ENCODE results near the gene KRTAP10-3. TPM values are rescaled to one million over a fixed set of nuclear protein-coding genes. Genes with fewer than 3 reads are reported as not detected.

Gene KRTAP10-3
- total RNA-seq, 2 experiments from 2014 or later: not detected

DNA sequence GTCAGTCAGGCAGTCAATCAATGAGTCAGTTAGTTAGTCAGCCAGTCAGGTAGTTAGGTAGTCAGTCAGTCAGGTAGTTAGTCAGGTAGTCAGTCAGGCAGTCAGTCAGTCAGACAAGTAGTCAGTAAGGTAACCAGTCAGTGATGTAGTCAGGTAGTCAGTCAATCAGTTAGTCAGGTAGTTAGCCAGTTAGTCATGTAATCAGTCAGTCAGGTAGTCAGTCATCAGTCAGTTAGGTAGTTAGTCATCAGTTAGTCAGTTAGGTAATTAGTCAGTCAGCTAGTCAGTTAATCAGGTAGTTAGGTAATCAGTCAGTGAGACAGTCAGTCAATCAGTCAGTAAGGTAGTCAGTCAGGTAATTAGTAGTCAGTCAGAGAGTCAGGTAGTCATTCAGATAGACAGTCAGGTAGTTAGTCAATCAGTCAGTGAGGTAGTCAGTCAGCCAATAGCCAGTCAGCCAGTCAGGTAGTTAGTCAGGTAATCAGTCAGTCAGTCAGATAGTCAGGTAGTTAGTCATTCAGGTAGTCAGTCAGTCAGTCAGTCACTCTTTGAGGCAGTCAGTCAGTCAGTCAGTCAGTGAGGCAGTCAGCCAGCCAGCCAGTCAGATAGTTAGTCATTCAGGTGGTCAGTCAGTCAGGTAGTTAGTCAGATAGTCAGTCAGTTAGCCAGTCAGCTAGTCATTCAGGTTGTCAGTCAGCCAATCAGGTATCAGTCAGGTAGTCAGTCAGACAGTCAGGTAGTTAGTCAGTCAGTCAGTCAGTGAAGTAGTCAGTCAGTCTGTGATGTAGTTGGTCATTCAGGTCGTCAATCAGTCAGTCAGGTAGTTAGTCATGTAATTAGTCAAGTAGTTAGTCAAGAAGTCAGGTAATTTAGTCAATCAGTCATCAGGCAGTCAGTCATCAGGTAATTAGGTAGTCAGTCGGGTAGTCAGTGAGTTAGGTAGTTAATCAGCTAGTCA, 33.9 kb downstream of the KRTAP10-3 start:
- no peaks in the 10 kb centered on the region for H3K4me1 Mint-ChIP-seq

DNA sequence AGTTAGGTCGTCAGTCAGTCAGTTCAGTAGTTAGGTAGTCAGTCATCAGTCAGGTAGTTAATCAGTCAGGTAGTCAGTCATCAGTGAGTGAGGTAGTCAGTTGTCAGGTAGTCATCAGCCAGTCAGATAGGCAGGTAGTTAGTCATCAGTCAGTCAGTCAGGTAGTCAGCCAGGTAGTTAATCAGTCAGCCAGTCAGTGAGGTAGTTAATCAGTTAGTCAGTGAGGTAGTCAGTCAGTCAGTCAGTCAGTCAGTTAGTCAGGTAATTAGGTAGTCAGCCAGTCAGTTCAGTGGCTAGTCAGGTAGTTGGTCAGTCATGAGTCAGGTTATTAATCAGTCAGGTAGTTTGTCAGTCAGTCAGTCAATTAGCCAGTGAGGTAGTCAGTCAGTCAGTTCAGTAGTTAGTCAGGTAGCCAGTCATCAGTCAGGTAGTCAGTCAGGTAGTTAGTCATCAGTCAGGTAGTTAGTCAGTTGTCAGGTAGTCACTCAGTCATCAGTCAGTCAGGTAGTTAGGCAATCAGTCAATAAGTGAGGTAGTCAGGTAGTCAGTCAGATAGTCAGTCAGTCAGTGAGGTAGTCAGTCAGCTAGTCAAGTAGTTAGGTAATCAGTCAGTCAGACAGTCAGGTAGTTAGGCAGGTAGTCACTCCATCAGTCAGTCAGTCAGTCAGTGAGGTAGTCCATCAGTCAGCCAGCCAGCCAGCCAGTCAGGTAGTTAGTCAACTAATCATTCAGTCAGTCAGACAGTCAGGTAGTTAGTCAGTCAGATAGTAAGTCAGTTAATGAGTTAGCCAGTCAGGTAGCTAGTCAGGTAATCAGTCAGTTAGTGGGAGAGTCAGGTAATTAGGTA, 34.8 kb downstream of the KRTAP10-3 start:
- Mint-ChIP-seq H3K27ac (no peak overlapping the region), H3K4me1 (no peaks in the 10 kb centered on the region)
- no peak for DNase-seq

More for the DNA sequence above, 33.9 kb downstream of the KRTAP10-3 start:
- H3K9me3 Mint-ChIP-seq: no peaks in the 10 kb centered on the region
- H3K4me3 Mint-ChIP-seq: no peak overlapping the region
- no peak for DNase-seq
- no peak overlapping the region for H3K27ac Mint-ChIP-seq
- no peaks in the 10 kb centered on the region for H3K36me3 Mint-ChIP-seq
- no peaks in the 10 kb centered on the region for H3K27me3 Mint-ChIP-seq

DNA sequence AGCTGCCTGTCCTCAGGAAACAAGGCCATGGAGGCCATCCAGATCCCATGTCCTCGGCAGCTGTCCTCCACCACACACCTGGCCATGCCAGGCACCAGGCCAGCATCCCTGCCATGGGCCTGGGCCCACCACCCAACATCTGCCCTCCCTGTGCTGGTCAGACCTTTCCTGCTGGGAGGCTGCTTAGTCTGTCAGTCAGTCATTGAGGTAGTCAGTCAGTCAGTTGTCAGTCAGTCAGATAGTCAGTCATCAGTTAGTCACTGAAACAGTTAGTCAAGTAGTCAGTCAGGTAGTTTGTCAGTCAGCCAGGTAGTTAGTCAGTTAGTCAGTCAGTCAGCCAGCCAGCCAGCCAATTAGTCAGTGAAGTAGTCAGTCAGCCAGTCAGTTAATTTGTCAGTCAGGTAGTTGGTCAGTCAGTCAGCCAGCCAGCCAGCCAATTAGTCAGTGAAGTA, 35.8 kb downstream of the KRTAP10-3 start:
- H3K36me3 Mint-ChIP-seq: no peaks in the 10 kb centered on the region
- H3K27ac Mint-ChIP-seq: no peak overlapping the region
- no peaks in the 10 kb centered on the region for H3K27me3 Mint-ChIP-seq
- H3K4me1 Mint-ChIP-seq: no peaks in the 10 kb centered on the region
- DNase-seq: no peak
- no peak overlapping the region for H3K4me3 Mint-ChIP-seq
- no peaks in the 10 kb centered on the region for H3K9me3 Mint-ChIP-seq

More for the DNA sequence above, 34.8 kb downstream of the KRTAP10-3 start:
- no peak overlapping the region for H3K4me3 Mint-ChIP-seq
- H3K9me3 Mint-ChIP-seq: no peaks in the 10 kb centered on the region
- H3K27me3 Mint-ChIP-seq: no peaks in the 10 kb centered on the region
- H3K36me3 Mint-ChIP-seq: no peaks in the 10 kb centered on the region

DNA sequence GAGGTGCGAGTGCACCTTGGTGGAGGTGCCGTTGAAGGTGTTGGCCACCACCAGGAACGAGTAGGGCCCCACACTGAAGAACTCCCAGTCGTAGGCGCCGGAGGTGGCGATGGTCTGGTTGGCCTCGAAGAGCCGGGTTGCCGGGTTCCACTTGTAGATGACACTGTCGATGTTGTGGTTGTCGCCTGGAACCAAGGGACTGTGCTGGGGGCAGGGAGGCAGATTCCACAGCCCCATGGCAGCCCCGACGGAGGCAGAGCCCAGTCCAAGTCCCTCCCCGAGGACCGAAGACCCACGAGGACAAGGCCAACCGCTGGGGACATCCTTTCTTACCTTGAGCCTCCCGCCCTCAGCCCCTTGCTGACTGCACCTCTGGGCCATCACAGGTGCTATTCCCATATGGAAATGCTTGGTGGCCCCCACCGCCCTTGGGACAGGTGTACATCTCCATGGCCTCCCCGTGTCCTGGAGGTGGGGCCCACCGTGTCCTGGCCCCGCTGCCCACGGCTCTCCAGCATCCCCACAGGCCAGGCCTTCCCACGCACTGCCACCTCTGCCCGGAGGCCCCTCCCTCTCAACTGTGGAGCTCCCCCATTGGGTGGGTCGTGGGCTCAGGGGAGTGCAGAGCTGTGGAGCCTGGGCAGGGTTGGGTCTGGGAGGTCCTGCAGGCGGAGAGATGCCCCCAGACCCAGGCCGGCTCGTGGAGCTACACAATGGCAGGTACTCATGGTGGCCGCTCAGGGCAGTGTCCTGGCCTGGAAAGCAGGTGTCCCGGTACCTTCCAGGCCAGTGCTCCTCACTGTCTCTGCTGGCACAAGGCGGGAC, 36.5 kb downstream of the KRTAP10-3 start:
- Mint-ChIP-seq H3K4me1 (no peaks in the 10 kb centered on the region), H3K9me3 (no peaks in the 10 kb centered on the region), H3K36me3 (no peaks in the 10 kb centered on the region), H3K4me3 (no peak overlapping the region), H3K27ac (no peak overlapping the region), H3K27me3 (no peaks in the 10 kb centered on the region)
- no peak for DNase-seq

- Mint-ChIP-seq H3K36me3 (no peaks in the 10 kb centered on the region), H3K9me3 (no peaks in the 10 kb centered on the region), H3K27me3 (no peaks in the 10 kb centered on the region), H3K27ac (no peak overlapping the region), H3K4me1 (no peaks in the 10 kb centered on the region), H3K4me3 (no peak overlapping the region)
- no peak for DNase-seq
These were observed 37.2 kb downstream of the KRTAP10-3 start for GRCh38 chr21:44521301-44521927.

GRCh38 chr21:44520326-44521300, 38.0 kb downstream of the KRTAP10-3 start:
- no peaks in the 10 kb centered on the region for H3K36me3 Mint-ChIP-seq
- no peaks in the 10 kb centered on the region for H3K27me3 Mint-ChIP-seq
- H3K4me1 Mint-ChIP-seq: no peaks in the 10 kb centered on the region
- H3K9me3 Mint-ChIP-seq: no peaks in the 10 kb centered on the region
- H3K27ac Mint-ChIP-seq: no peak overlapping the region
- DNase-seq: no peak
- H3K4me3 Mint-ChIP-seq: no peak overlapping the region

- DNase-seq: no peak
- Mint-ChIP-seq H3K4me3 (no peak overlapping the region), H3K9me3 (no peaks in the 10 kb centered on the region), H3K36me3 (no peaks in the 10 kb centered on the region), H3K4me1 (no peaks in the 10 kb centered on the region), H3K27me3 (no peaks in the 10 kb centered on the region), H3K27ac (no peak overlapping the region)
These were observed 39.0 kb downstream of the KRTAP10-3 start for GRCh38 chr21:44519346-44520325.

GRCh38 chr21:44518686-44519085, 39.9 kb downstream of the KRTAP10-3 start:
- DNase-seq: no peak
- no peaks in the 10 kb centered on the region for H3K27me3 Mint-ChIP-seq
- no peaks in the 10 kb centered on the region for H3K4me1 Mint-ChIP-seq
- H3K27ac Mint-ChIP-seq: no peak overlapping the region
- H3K4me3 Mint-ChIP-seq: no peak overlapping the region
- H3K36me3 Mint-ChIP-seq: no peaks in the 10 kb centered on the region
- H3K9me3 Mint-ChIP-seq: no peaks in the 10 kb centered on the region

- Mint-ChIP-seq H3K27ac (no peak overlapping the region), H3K4me3 (no peak overlapping the region), H3K4me1 (no peaks in the 10 kb centered on the region), H3K27me3 (no peaks in the 10 kb centered on the region), H3K9me3 (no peaks in the 10 kb centered on the region), H3K36me3 (no peaks in the 10 kb centered on the region)
- peak; percentile 33 for DNase-seq
These were observed 41.3 kb downstream of the KRTAP10-3 start for GRCh38 chr21:44517175-44517899.

GRCh38 chr21:44516828-44517174, 41.8 kb downstream of the KRTAP10-3 start:
- no peak for DNase-seq
- H3K27ac Mint-ChIP-seq: no peak overlapping the region
- no peaks in the 10 kb centered on the region for H3K27me3 Mint-ChIP-seq
- H3K36me3 Mint-ChIP-seq: no peaks in the 10 kb centered on the region
- no peaks in the 10 kb centered on the region for H3K9me3 Mint-ChIP-seq
- H3K4me1 Mint-ChIP-seq: no peaks in the 10 kb centered on the region
- no peak overlapping the region for H3K4me3 Mint-ChIP-seq

GRCh38 chr21:44516342-44516741, 42.3 kb downstream of the KRTAP10-3 start:
- no peaks in the 10 kb centered on the region for H3K36me3 Mint-ChIP-seq
- no peak for DNase-seq
- no peaks in the 10 kb centered on the region for H3K4me1 Mint-ChIP-seq
- no peaks in the 10 kb centered on the region for H3K9me3 Mint-ChIP-seq
- H3K4me3 Mint-ChIP-seq: no peak overlapping the region
- no peak overlapping the region for H3K27ac Mint-ChIP-seq
- no peaks in the 10 kb centered on the region for H3K27me3 Mint-ChIP-seq
